Endothelial cell of umbilical vein (primary cell): ENCODE results near the gene LMF2. TPM values are rescaled to one million over a fixed set of nuclear protein-coding genes. Genes with fewer than 3 reads are reported as not detected.

Experiments used
- BruUV-seq: library from RNA; stranded (reverse); fragments of 400-500 nt; replicated peaks from 2 replicates; lab custom pipeline; 2021; lab: Mats Ljungman, UMichigan
- CTCF ChIA-PET: fragments of 300-600, 350-600 bp; sonication (Branson Sonifier 250); formaldehyde crosslinking; loops from one replicate; lab custom pipeline; 2021; ENCODE audit warnings: antibody characterized with exemption, inconsistent platforms; lab: Charles Lee
- POLR2A ChIA-PET: fragments of 300-600, 350-600 bp; sonication (Branson Sonifier 250); formaldehyde crosslinking; loops from one replicate; lab custom pipeline; 2021; ENCODE audit warnings: antibody characterized with exemption, inconsistent platforms; lab: Charles Lee
- DNase-seq: peaks from one replicate; pipeline ENCODE4 v3.0.0-alpha.2; 2011; ENCODE audit warnings: low read depth, low spot score
- FAIRE-seq: peaks from 2 replicates; lab custom pipeline; 2011; peaks lifted over from hg19 to GRCh38; lab: Jason Lieb, UNC
- H2AFZ ChIP-seq: 2 replicates; pipeline ENCODE4 v1.6.0; 2012; ENCODE audit warnings: low read depth, low read length, control low read depth, inconsistent platforms
- H3K27ac ChIP-seq: 2 replicates; pipeline ENCODE4 v1.5.1; 2011; ENCODE audit warnings: low read depth, mild to moderate bottlenecking, control low read depth, low read length, moderate library complexity; ENCODE audit not compliant: insufficient read depth
- H3K27me3 ChIP-seq, 2 experiments: 2 replicates each; pipeline versions ENCODE4 v1.6.0 to v1.6.1; 2011; ENCODE audit warnings: low read length in 2 of 2, mixed read lengths in 1 of 2; ENCODE audit not compliant: control insufficient read depth in 2 of 2, insufficient read depth in 2 of 2
- H3K36me3 ChIP-seq, 2 experiments: 2 replicates in 1 of 2; 3 replicates in 1 of 2; pipeline ENCODE4 v1.5.1; 2011; ENCODE audit warnings: low read length in 2 of 2, mild to moderate bottlenecking in 1 of 2, moderate library complexity in 1 of 2; ENCODE audit not compliant: control insufficient read depth in 2 of 2, insufficient read depth in 2 of 2; ENCODE audit errors: extremely low read depth in 1 of 2
- H3K4me1 ChIP-seq: 3 replicates; pipeline ENCODE4 v1.5.1; 2011; ENCODE audit warnings: mild to moderate bottlenecking, low read length; ENCODE audit not compliant: control insufficient read depth, insufficient read depth; ENCODE audit errors: extremely low read depth
- H3K4me2 ChIP-seq: 2 replicates; pipeline ENCODE4 v1.6.1; 2011; ENCODE audit warnings: low read length, control low read depth, mixed read lengths; ENCODE audit not compliant: insufficient read depth
- H3K4me3 ChIP-seq, 3 experiments: fragments of 200-600 bp in 1 of 3; sonication (generic), shearing (Covaris generic) in 1 of 3; replicated peaks in 1 of 3; 2 replicates each; pipeline ENCODE4 v1.5.1; 2011 to 2016; ENCODE audit warnings: control low read depth in 3 of 3, low read length in 3 of 3, mild to moderate bottlenecking in 2 of 3, inconsistent platforms in 1 of 3, low read depth in 1 of 3, moderate library complexity in 1 of 3; ENCODE audit not compliant: insufficient read depth in 1 of 3
- H3K79me2 ChIP-seq: 2 replicates; pipeline ENCODE4 v1.6.0; 2012; ENCODE audit warnings: low read length, inconsistent platforms; ENCODE audit not compliant: control insufficient read depth, insufficient read depth
- H3K9ac ChIP-seq: replicated peaks from 2 replicates; pipeline ENCODE3; 2011; ENCODE audit warnings: low read length, control low read depth; ENCODE audit not compliant: insufficient read depth; ENCODE audit errors: extremely low read depth
- H3K9me1 ChIP-seq: replicated peaks from 3 replicates; pipeline ENCODE4 v1.6.0; 2011; ENCODE audit warnings: mild to moderate bottlenecking, low read length; ENCODE audit not compliant: control insufficient read depth, insufficient read depth; ENCODE audit errors: extremely low read depth
- H3K9me3 ChIP-seq: replicated peaks from 2 replicates; pipeline ENCODE4 v1.5.1; 2012; ENCODE audit warnings: low read length, inconsistent platforms; ENCODE audit not compliant: control insufficient read depth, insufficient read depth
- H4K20me1 ChIP-seq: replicated peaks from 2 replicates; pipeline ENCODE3; 2011; ENCODE audit warnings: mild to moderate bottlenecking, low read length; ENCODE audit not compliant: control insufficient read depth, insufficient read depth; ENCODE audit errors: extremely low read depth
- CTCF ChIP-seq, 2 donors: IDR thresholded peaks; 1 replicate in 1 of 2; 2 replicates in 1 of 2; pipeline ENCODE4 v1.5.1; 2011; ENCODE audit warnings: low read length in 2 of 2, mild to moderate bottlenecking in 2 of 2, moderate library complexity in 2 of 2, control low read depth in 1 of 2, inconsistent platforms in 1 of 2, low read depth in 1 of 2; ENCODE audit not compliant: insufficient read depth in 1 of 2; ENCODE audit errors: extremely low read depth in 1 of 2
- EZH2 ChIP-seq: IDR thresholded peaks from 2 replicates; pipeline ENCODE4 v1.6.1; 2012; ENCODE audit warnings: borderline replicate concordance, low read depth, mild to moderate bottlenecking, moderate library complexity, low read length, inconsistent platforms; ENCODE audit not compliant: severe bottlenecking
- FOS ChIP-seq: IDR thresholded peaks from 2 replicates; pipeline ENCODE4 v1.6.1; 2011; ENCODE audit warnings: mild to moderate bottlenecking, low read length, moderate library complexity, borderline replicate concordance; ENCODE audit not compliant: insufficient read depth
- GATA2 ChIP-seq: IDR thresholded peaks from 2 replicates; pipeline ENCODE4 v1.7.0; 2011; ENCODE audit warnings: low read depth, mild to moderate bottlenecking, moderate library complexity, mixed read lengths, low read length; ENCODE audit not compliant: insufficient read length, insufficient read depth
- JUN ChIP-seq: IDR thresholded peaks from 2 replicates; pipeline ENCODE4 v1.6.1; 2011; ENCODE audit warnings: borderline replicate concordance, low read depth; ENCODE audit not compliant: insufficient read length, insufficient read depth
- MYC ChIP-seq: IDR thresholded peaks from one replicate; pipeline ENCODE4 v1.6.1; 2011; ENCODE audit warnings: mild to moderate bottlenecking, low read depth, low read length
- POLR2A ChIP-seq: IDR thresholded peaks from 2 replicates; pipeline ENCODE4 v1.6.1; 2012; ENCODE audit warnings: low read depth, mild to moderate bottlenecking, control low read depth, low read length
- POLR2AphosphoS5 ChIP-seq: IDR thresholded peaks from 2 replicates; pipeline ENCODE4 v1.6.1; 2012; ENCODE audit warnings: low read depth, mild to moderate bottlenecking, control low read depth, low read length, moderate library complexity; ENCODE audit not compliant: insufficient read depth
- dilution Hi-C: fragments of 300-500 bp; cut with MboI; formaldehyde crosslinking; loops from one replicate; pipeline ENCODE4 v1.15.0; 2019; ENCODE audit warnings: low sequenced_read_pairs; ENCODE audit not compliant: extremely low pct_ligation_motif_present
- intact Hi-C: fragments of 100-400 bp; cut with micrococcal nuclease; formaldehyde crosslinking; loops from one replicate; pipeline ENCODE4 v1.10.0; 2022
- polyA plus RNA-seq, 4 experiments: library from polyadenylated mRNA; depleted of rRNA in 3 of 4; stranded (reverse) in 3 of 4; unstranded in 1 of 4; fragments of >200 nt; gene quantifications; 2 replicates each; pipeline versions ENCODE4 v1.2.1 to v1.2.3, GENCODE V29; 2011 to 2012; ENCODE audit warnings: missing spikeins in 1 of 4
- total RNA-seq: library from RNA; stranded (reverse); gene quantifications from 2 replicates; pipeline ENCODE4 v1.2.3, GENCODE V29; 2021
- TF ChIP-seq, protein P1 (sequence below): IDR thresholded peaks from 2 replicates; pipeline ENCODE4 v1.6.1; 2011; ENCODE audit not compliant: insufficient read depth, insufficient read length

Gene LMF2
- total and polyA plus RNA-seq, 2 donors (not counting 3 experiments of a cell fraction or from before 2014, with no cell fraction given) = 89.7 to 112 TPM

- Histone ChIP-seq H3K4me3 (no peak overlapping the region), H3K27ac (no peak overlapping the region), H3K27me3 (peaks cover 20 to 33% of the 10 kb centered on the region in 2 experiments), H3K4me1 (no peaks in the 10 kb centered on the region), H4K20me1 (no peaks in the 10 kb centered on the region), H3K9me1 (no peaks in the 10 kb centered on the region), H3K4me2 (no peak overlapping the region), H2AFZ (peak overlapping the region; percentile 17), H3K9me3 (no peaks in the 10 kb centered on the region), H3K9ac (no peak overlapping the region), H3K79me2 (no peaks in the 10 kb centered on the region), H3K36me3 (no peaks in the 10 kb centered on the region)
- no TSS peak for BruUV-seq
- ChIA-PET CTCF (interaction anchor here (0.6 to 2.3 kb wide), 3 partner anchors 18 to 75 kb away, joined by 4 to 9 read pairs (median 7); partner anchors contain the start of genes SCO2 and SYCE3), POLR2A (no interaction called here)
- intact Hi-C loops = loop anchor here (2.0 kb wide), 1 partner anchor 17 kb away; no protein-coding TSS in a partner anchor
- peak; percentile 53 for DNase-seq
- FAIRE-seq = peak; percentile 85
- TF ChIP-seq EZH2 = no peak
- TF ChIP-seq CTCF (IDR thresholded peaks at IDR 0.05; ENCODE audit: extremely low read depth in 1 of 2, insufficient read depth in 1 of 2, low read depth in 1 of 2, low read length in 2 of 2) = peak; percentile 49 to 81
- dilution Hi-C loops = no loop called here
Measured at GRCh38 chr22:50544078-50544745, 36.7 kb upstream of the LMF2 start.

GRCh38 chr22:50542416-50542927 lies 35.0 kb upstream of the LMF2 start:
- FAIRE-seq (no peak), DNase-seq (no peak)
- intact Hi-C loops (no loop called here), dilution Hi-C loops (no loop called here)
- no peak for TF ChIP-seq MYC
- no peak for TF ChIP-seq CTCF (IDR thresholded peaks at IDR 0.05; ENCODE audit: extremely low read depth in 1 of 2, insufficient read depth in 1 of 2, low read depth in 1 of 2, low read length in 2 of 2)
- no peak for TF ChIP-seq EZH2
- no peak for TF ChIP-seq POLR2AphosphoS5
- TF ChIP-seq POLR2A = no peak
- TF ChIP-seq, protein P1, sequence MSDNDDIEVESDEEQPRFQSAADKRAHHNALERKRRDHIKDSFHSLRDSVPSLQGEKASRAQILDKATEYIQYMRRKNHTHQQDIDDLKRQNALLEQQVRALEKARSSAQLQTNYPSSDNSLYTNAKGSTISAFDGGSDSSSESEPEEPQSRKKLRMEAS = no peak
- TF ChIP-seq GATA2 = no peak
- no peak for TF ChIP-seq FOS
- TF ChIP-seq JUN = no peak
- ChIA-PET CTCF (no interaction called here), POLR2A (no interaction called here)
- Histone ChIP-seq H3K9me3 (no peaks in the 10 kb centered on the region), H3K9ac (no peak overlapping the region), H3K9me1 (no peaks in the 10 kb centered on the region), H2AFZ (no peak overlapping the region), H4K20me1 (no peaks in the 10 kb centered on the region), H3K4me3 (no peak overlapping the region), H3K36me3 (no peaks in the 10 kb centered on the region), H3K27me3 (peaks cover 9 to 19% of the 10 kb centered on the region in 2 experiments), H3K79me2 (no peaks in the 10 kb centered on the region), H3K4me2 (no peak overlapping the region), H3K4me1 (no peaks in the 10 kb centered on the region), H3K27ac (no peak overlapping the region)
- BruUV-seq = no TSS peak
